Glutamatergic neuron (in vitro differentiated cells): ENCODE data around the gene TICRR. TPM values are rescaled to one million over a fixed set of nuclear protein-coding genes. Genes with fewer than 3 reads are reported as not detected.
A peak's percentile ranks its signal among the peaks of the same experiment; 100 is the strongest.

Experiments used
- DNase-seq: peaks from one replicate; pipeline ENCODE4 v3.0.0; 2022
- H3K27ac Mint-ChIP-seq: one replicate; pipeline ENCODE4 v1.8.0; 2020; ENCODE audit warnings: mild to moderate bottlenecking, mixed read lengths, inconsistent platforms; ENCODE audit not compliant: unreplicated experiment
- H3K27me3 Mint-ChIP-seq: one replicate; pipeline ENCODE4 v1.8.0; 2020; ENCODE audit warnings: mild to moderate bottlenecking, moderate library complexity, mixed read lengths, inconsistent platforms; ENCODE audit not compliant: unreplicated experiment
- H3K36me3 Mint-ChIP-seq: one replicate; pipeline ENCODE4 v1.8.0; 2020; ENCODE audit warnings: mild to moderate bottlenecking, mixed read lengths, inconsistent platforms; ENCODE audit not compliant: unreplicated experiment
- H3K4me1 Mint-ChIP-seq: one replicate; pipeline ENCODE4 v1.8.0; 2020; ENCODE audit warnings: mild to moderate bottlenecking, low read depth, mixed read lengths, inconsistent platforms; ENCODE audit not compliant: unreplicated experiment
- H3K4me3 Mint-ChIP-seq: one replicate; pipeline ENCODE4 v1.8.0; 2020; ENCODE audit warnings: mild to moderate bottlenecking, mixed read lengths, inconsistent platforms; ENCODE audit not compliant: unreplicated experiment
- H3K9me3 Mint-ChIP-seq: one replicate; pipeline ENCODE4 v1.8.0; 2020; ENCODE audit warnings: mild to moderate bottlenecking, moderate library complexity, mixed read lengths, inconsistent platforms; ENCODE audit not compliant: unreplicated experiment
- CTCF ChIP-seq: fragments of 200-600 bp; sonication (generic); IDR thresholded peaks from one replicate; pipeline ENCODE4 v1.5.0; 2021; ENCODE audit not compliant: partially characterized antibody, unreplicated experiment
- total RNA-seq: library from RNA; stranded (reverse); fragmentation: NEBNext Ultra II Directional; extraction: Animal tissue kit (Norgen Biotek cat#: 25700); gene quantifications from one replicate; pipeline ENCODE4 v1.2.1, GENCODE V29; 2021; ENCODE audit not compliant: unreplicated experiment

The TICRR gene
- total RNA-seq, 1 donor from 2014 or later = 2.7 TPM

GRCh38 chr15:89673165-89673512 lies 97.9 kb downstream of the TICRR start:
- H3K4me1 Mint-ChIP-seq = peaks cover 4% of the 10 kb centered on the region
- peaks cover 6% of the 10 kb centered on the region for H3K27me3 Mint-ChIP-seq
- no peaks in the 10 kb centered on the region for H3K36me3 Mint-ChIP-seq
- H3K9me3 Mint-ChIP-seq = peaks cover 3% of the 10 kb centered on the region
- H3K27ac Mint-ChIP-seq = no peak overlapping the region
- H3K4me3 Mint-ChIP-seq = no peak overlapping the region
- peak; percentile 75 for TF ChIP-seq CTCF
- DNase-seq = peak; percentile 80

- peaks cover 6% of the 10 kb centered on the region for H3K27me3 Mint-ChIP-seq
- H3K4me3 Mint-ChIP-seq = no peak overlapping the region
- TF ChIP-seq CTCF = no peak
- no peak overlapping the region for H3K27ac Mint-ChIP-seq
- no peak for DNase-seq
- peaks cover 4% of the 10 kb centered on the region for H3K4me1 Mint-ChIP-seq
- no peaks in the 10 kb centered on the region for H3K36me3 Mint-ChIP-seq
- H3K9me3 Mint-ChIP-seq = peaks cover 3% of the 10 kb centered on the region
Observed at GRCh38 chr15:89674526-89674925, 99.3 kb downstream of the TICRR start.

DNA sequence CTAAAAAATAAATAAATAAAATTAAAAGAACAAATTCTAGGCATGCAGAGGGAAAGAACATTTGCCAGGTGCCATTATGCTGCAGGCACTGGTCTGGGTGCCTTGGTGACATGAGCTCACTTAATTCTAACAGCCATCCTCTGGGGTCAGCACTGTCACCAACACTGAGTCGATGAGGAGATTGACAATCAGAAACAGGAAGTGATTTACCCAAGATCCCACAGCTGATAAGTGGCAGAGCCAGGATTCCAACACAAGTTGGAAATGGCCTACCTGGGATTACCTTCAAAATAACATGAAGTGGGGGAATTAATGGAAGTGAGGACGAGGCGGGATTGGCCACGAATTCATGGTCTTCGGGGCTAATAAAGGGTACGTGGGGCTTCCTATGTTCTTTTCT lies 100.3 kb downstream of the TICRR start:
- Mint-ChIP-seq H3K4me3 (no peak overlapping the region), H3K9me3 (peaks cover 3% of the 10 kb centered on the region), H3K27ac (no peak overlapping the region), H3K4me1 (peaks cover 4% of the 10 kb centered on the region), H3K27me3 (peaks cover 6% of the 10 kb centered on the region), H3K36me3 (no peaks in the 10 kb centered on the region)
- DNase-seq = no peak
- TF ChIP-seq CTCF = no peak

DNA sequence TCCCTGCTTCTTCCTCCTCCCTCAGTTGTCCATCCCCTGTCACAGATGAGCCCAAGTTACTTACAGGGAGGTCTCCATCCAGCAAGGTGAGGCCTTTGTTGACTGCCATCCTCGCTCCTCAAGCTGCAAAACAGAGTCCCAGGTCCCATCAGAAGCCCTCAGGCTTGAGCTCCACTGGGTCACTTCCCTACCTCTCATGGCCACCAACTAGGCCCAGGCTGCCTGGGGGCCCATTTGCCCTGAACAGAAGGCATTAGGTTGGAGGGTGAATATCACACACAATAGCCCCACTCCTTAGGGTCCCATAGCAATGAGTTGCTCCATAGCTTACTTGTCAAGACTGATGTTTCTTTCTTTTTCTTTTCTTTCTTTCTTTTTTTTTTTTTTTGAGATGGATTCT lies 102.1 kb downstream of the TICRR start:
- peaks cover 4% of the 10 kb centered on the region for H3K4me1 Mint-ChIP-seq
- H3K27me3 Mint-ChIP-seq = peaks cover 6% of the 10 kb centered on the region
- peaks cover 3% of the 10 kb centered on the region for H3K9me3 Mint-ChIP-seq
- H3K27ac Mint-ChIP-seq = no peak overlapping the region
- H3K4me3 Mint-ChIP-seq = no peak overlapping the region
- H3K36me3 Mint-ChIP-seq = no peaks in the 10 kb centered on the region
- no peak for DNase-seq
- TF ChIP-seq CTCF = no peak

Other genes starting within 250 kb of the TICRR start
- gene POLG, start 240.6 kb upstream of the TICRR start, total RNA-seq = 55.4 TPM
- gene RHCG, start 78.9 kb upstream of the TICRR start, total RNA-seq = not detected
- gene KIF7, start 80.0 kb downstream of the TICRR start, total RNA-seq = 9.3 TPM
- gene PLIN1, start 103.9 kb downstream of the TICRR start, total RNA-seq = not detected
- 1.1 TPM for gene PEX11A, start 115.3 kb downstream of the TICRR start, total RNA-seq
- gene WDR93, start 115.3 kb downstream of the TICRR start, total RNA-seq = not detected
- gene MESP1, start 175.8 kb downstream of the TICRR start, total RNA-seq = 1.1 TPM
- gene MESP2, start 200.9 kb downstream of the TICRR start, total RNA-seq = not detected
- 1.9 TPM for gene ANPEP, start 239.4 kb downstream of the TICRR start, total RNA-seq